ENCODE results near the gene ARHGAP19. TPM values are rescaled to one million over a fixed set of nuclear protein-coding genes. Genes with fewer than 3 reads are reported as not detected.

Gene ARHGAP19
- total RNA-seq, 4 donors from 2014 or later: 4.5 to 19.4 (median 5.3) TPM

GRCh38 chr10:97335188-97335619, 42.8 kb upstream of the ARHGAP19 start:
- ATAC-seq (ENCODE audit: low FRiP score): no peak
- DNase-seq (ENCODE audit: low spot score): no peak
- TF ChIP-seq, protein P1, sequence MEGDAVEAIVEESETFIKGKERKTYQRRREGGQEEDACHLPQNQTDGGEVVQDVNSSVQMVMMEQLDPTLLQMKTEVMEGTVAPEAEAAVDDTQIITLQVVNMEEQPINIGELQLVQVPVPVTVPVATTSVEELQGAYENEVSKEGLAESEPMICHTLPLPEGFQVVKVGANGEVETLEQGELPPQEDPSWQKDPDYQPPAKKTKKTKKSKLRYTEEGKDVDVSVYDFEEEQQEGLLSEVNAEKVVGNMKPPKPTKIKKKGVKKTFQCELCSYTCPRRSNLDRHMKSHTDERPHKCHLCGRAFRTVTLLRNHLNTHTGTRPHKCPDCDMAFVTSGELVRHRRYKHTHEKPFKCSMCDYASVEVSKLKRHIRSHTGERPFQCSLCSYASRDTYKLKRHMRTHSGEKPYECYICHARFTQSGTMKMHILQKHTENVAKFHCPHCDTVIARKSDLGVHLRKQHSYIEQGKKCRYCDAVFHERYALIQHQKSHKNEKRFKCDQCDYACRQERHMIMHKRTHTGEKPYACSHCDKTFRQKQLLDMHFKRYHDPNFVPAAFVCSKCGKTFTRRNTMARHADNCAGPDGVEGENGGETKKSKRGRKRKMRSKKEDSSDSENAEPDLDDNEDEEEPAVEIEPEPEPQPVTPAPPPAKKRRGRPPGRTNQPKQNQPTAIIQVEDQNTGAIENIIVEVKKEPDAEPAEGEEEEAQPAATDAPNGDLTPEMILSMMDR (IDR thresholded peaks at IDR 0.05): no peak

- DNase-seq (ENCODE audit: low spot score) (peak; percentile 70), ATAC-seq (ENCODE audit: low FRiP score) (peak; percentile 94)
- TF ChIP-seq, protein P1 (IDR thresholded peaks at IDR 0.05): no peak
Observed at GRCh38 chr10:97334370-97335175, 42.1 kb upstream of the ARHGAP19 start, which contains the start of gene FRAT2. Gene FRAT2, minus strand, starts transcription at chr10:97334729. Its CDS starts 157 bp downstream, at chr10:97334572.

GRCh38 chr10:97333601-97334369, 41.3 kb upstream of the ARHGAP19 start:
- DNase-seq (ENCODE audit: low spot score): no peak

GRCh38 chr10:97333351-97333600, 40.8 kb upstream of the ARHGAP19 start:
- TF ChIP-seq, protein P1 (IDR thresholded peaks at IDR 0.05): no peak
- no peak for DNase-seq (ENCODE audit: low spot score)
- no peak for ATAC-seq (ENCODE audit: low FRiP score)

More at GRCh38 chr10:97333601-97334369, 41.3 kb upstream of the ARHGAP19 start:
- no peak for ATAC-seq (ENCODE audit: low FRiP score)
- TF ChIP-seq, protein P1 (IDR thresholded peaks at IDR 0.05): no peak

- no peak for DNase-seq (ENCODE audit: low spot score)
- TF ChIP-seq, protein P1 (IDR thresholded peaks at IDR 0.05): no peak
- peak; percentile 24 for ATAC-seq (ENCODE audit: low FRiP score)
Observed at GRCh38 chr10:97332591-97333350, 40.3 kb upstream of the ARHGAP19 start.

DNA sequence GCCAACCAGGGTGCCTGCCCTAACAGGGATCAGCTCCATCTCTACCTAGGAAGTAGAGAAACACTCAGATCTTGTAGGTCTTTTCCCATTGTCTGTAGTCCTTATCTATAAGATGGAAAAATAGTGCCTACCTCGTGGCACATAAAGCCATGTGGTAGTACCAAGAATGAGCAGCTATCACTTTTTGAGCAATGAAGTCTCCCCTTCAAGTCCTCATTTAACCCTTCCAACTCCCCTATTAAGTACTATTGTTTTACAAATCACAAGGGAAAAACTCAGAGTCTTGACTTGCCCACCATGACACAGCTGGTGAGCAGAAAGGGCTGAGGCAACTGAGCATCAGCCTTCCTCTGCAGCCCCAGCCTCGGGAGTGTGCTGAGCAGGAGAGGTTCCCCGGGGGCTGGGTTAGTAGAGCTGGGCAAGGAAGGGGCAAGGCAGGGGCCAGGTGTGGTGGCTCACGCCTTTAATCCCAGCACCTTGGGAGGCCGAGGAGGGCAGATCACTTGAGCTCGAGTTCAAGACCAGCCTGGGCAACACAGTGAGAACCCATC, 38.8 kb upstream of the ARHGAP19 start:
- ATAC-seq (ENCODE audit: low FRiP score) (no peak), DNase-seq (ENCODE audit: low spot score) (no peak)
- TF ChIP-seq, protein P1 (IDR thresholded peaks at IDR 0.05): no peak

Data from omental fat pad (tissue), 4 donors.